ENCODE measurements around the gene AMFR.

DNA sequence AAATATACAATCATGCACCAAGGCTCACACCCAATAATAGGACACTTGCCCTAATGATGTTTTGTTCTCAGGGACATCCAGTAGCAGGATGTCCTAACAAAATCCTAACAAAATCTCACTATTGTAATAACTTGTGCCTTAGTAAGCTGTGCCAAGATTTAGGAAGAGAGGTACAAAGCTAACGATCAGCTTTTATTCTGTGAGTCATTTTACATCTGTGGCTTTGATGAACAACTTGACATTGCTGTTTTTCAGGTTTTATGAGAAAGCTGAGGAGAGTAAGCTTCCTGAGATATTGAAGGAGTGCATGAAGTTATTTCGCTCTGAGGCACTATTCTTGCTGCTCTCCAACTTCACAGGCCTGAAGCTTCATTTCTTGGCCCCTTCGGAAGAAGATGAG, 44.9 kb upstream of the AMFR start:
- TF ChIP-seq CTCF (conservative IDR thresholded peaks at IDR 0.05; ENCODE audit: low read depth, low read length) (no peak), EZH2 (IDR thresholded peaks at IDR 0.05; ENCODE audit: borderline replicate concordance, low read depth, low read length, poor library complexity, severe bottlenecking) (no peak)
